PC-3 (cell line): ENCODE measurements around the gene ALG1.

Source experiments
- CTCF ChIP-seq: fragments of 300-600 bp; sonication (generic); conservative IDR thresholded peaks from 2 replicates; pipeline ENCODE4 v1.5.1; 2017; ENCODE audit warnings: antibody characterized with exemption, low read depth, mild to moderate bottlenecking, low read length
- EZH2 ChIP-seq: fragments of 300-600 bp; sonication (generic); IDR thresholded peaks from one replicate; pipeline ENCODE4 v1.6.1; 2017; ENCODE audit warnings: antibody characterized with exemption, mild to moderate bottlenecking, low read length; ENCODE audit not compliant: unreplicated experiment
- EZH2phosphoT487 ChIP-seq: fragments of 300-600 bp; sonication (generic); IDR thresholded peaks from 2 replicates; pipeline ENCODE4 v1.6.1; 2018; ENCODE audit warnings: mild to moderate bottlenecking, antibody characterized with exemption, low read length, borderline replicate concordance

- TF ChIP-seq EZH2 (no peak), CTCF (no peak), EZH2phosphoT487 (no peak)
These were observed 2.6 kb upstream of the ALG1 start for GRCh38 chr16:5069048-5069447.
